HTR-8/SVneo (cell line): ENCODE measurements around the gene ITIH5.
"Not testable (repeated sequence)": the region's sequence is repeated elsewhere in the genome, so short reads cannot be mapped to it uniquely, and the experiment has no call there.

Source experiments
- DNase-seq: peaks from one replicate; pipeline ENCODE4 v3.0.0; 2011; ENCODE audit warnings: low spot score, mixed read lengths; ENCODE audit not compliant: insufficient read length
- FAIRE-seq: peaks from 2 replicates; lab custom pipeline; 2011; peaks lifted over from hg19 to GRCh38; lab: Jason Lieb, UNC

The ITIH5 gene

GRCh38 chr10:7666253-7667023 lies at the start of gene ITIH5:
TSS of gene ITIH5 (minus strand) at chr10:7666966. CDS start at chr10:7666892, 74 bp downstream.
- FAIRE-seq (no peak), DNase-seq (no peak)

DNA sequence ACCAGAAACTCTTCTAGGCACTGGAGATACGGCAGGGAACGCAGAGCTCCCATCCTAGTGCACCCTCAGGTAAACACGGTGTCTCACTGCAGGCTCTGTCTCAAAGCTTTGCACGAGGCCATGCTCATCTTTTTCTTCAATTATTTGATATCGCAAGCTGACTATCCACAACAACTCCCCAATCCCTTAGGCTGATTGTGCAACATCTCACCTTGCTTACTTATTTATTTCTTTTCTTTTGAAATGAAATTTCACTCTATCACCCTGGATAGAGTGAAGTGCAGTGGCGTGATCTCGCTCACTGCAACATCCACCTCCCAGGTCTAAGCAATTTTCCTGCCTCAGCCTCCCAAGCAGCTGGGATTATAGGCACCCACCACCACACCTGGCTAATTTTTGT lies 48.7 kb upstream of the ITIH5 start:
- DNase-seq (no peak), FAIRE-seq (no peak)

GRCh38 chr10:7711075-7711474 lies 44.3 kb upstream of the ITIH5 start:
- FAIRE-seq, DNase-seq: not testable (repeated sequence)

DNA sequence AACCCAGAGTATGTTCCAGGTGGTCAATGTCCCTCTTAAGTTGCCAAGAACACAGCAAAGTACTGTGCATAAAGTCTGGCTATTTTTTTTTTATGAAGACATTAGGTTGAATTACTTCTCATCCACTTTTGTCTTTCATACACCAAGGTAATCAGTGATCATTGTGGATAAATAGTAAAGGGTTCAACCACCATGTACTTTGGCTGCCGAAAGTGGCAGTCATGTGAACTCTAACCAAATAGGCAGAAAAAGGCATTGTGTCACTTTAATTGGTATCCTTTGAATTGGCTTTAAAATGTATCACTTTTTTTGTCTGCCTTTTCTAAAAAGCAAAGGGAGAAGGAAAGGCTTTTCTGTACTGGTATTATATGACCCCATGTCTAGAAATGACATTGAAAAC lies 43.7 kb upstream of the ITIH5 start:
- DNase-seq = no peak
- no peak for FAIRE-seq

GRCh38 chr10:7708832-7709231 lies 42.1 kb upstream of the ITIH5 start:
- FAIRE-seq (no peak), DNase-seq (no peak)

DNA sequence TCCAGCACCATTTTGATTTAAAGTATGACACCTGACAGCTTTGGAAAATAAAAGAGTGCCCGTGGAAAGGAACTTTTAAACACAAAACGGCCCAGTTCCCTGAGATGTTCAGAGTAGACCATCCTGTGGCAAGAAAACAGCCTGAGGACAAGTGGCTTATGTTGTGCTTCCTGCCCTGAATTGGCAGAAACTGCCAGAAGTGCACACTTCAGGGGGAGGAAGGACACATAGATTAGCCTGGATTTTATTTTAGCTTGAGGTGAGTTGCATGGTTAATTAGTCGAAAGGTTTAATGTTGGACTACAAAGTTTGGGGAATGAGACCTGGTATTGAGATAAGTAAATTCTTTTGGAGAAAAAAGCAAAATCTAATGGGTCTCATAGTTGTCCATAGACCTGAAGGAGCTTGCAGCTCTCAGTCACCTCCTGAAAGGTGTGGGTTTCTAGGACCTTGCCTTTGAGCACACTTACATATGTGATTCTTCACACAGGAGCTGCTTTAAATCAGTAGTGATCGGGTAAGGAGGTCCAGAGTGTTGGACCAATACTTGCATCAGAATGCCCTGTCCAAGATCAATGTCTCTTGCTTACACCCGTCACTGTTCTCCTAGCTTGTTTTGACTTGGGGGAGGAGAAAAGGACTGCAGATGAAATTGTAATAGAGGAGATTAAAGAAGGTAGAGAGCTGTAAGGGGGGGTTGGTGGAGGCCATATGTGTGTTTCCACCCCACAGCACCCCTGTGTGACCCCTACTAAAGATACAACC lies 41.3 kb upstream of the ITIH5 start:
- FAIRE-seq = no peak
- no peak for DNase-seq

DNA sequence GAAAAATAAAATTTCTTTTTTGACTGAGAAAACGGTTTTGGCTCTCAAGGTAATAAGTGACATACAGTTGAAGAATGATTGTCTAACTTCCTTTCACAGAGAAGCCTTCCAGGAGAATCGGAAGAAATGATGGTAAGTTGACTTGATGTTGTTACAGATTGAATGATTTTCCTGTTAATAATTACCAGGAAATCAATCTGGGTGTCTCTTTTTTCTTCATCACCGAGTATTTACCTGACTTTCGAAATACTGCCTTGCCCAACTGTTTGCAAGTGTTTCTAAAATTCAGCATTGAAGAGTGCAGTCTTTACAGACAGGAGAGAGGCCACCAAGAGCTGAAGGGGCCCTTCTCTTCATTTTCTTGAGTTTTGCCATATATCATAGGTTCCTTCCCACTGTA lies 40.3 kb upstream of the ITIH5 start:
- DNase-seq (no peak), FAIRE-seq (no peak)

- no peak for FAIRE-seq
- no peak for DNase-seq
Measured at GRCh38 chr10:7706534-7707073, 39.8 kb upstream of the ITIH5 start.

DNA sequence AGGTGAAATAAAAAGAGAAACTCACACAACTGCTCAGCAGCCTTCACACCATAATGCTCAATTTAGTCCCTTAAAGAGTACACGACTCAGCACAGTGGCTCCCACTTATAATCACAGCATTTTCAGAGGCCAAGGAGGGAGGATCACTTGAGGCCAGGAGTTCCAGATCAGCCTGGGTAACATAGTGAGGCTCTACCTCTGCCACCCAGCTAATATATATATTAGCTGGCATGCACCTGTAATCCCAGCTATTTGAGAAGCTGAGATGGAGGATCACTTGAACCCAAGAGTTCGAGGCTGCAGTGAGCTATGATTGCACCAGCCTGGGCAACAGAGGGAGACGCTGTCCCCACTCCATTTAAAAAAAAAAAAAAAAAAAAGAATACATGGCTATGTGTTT lies 38.6 kb upstream of the ITIH5 start:
- FAIRE-seq (no peak), DNase-seq (no peak)

- FAIRE-seq = no peak
- no peak for DNase-seq
Measured at GRCh38 chr10:7704071-7705016, 37.6 kb upstream of the ITIH5 start.

DNA sequence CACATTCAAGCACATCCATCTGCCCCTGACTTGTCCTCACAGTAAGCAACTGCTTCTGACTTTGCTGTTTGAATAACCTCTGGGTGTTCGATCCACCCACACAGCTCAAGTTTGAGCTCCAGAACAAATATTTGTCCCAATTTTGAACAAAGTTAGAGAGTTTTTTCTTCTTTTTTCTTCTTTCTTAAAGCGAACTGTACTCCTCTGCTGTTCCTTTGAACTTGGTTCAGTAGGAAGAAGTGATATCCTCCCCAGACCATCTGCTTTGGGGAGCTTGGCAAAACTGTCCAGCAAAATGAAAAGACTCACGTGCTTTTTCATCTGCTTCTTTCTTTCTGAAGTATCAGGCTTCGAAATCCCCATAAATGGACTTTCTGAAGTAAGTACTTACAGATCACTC lies 36.4 kb upstream of the ITIH5 start, which contains the start of gene ITIH2:
Gene ITIH2 (plus strand): TSS at position 177 of the 400 bp plus-strand sequence. CDS start 119 bp downstream, at position 296.
- FAIRE-seq (no peak), DNase-seq (no peak)

DNA sequence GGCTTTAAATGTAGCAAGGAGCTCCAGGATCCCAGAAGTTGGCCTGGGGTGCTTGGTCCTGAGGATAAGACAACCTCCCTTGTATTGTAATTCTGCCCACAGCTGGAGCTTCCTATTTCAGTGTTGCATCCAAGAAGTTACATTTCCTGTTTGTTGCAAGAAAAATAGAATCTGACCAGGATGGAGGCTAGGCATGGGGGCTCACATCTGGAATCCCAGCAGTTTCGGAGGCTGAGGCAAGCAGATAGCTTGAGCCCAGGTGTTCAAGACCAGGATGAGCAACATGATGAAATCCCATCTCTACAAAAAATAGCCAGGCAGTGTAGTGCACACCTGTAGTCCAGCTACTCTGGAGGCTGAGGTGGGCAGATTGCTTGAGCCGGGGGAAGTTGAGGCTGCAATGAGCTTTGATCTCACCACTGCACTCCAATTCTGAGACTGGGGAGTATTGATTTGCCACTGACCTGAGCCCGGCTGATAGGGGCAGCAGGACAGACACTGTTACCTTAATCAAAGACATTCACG lies 35.6 kb upstream of the ITIH5 start:
- DNase-seq = no peak
- no peak for FAIRE-seq

- FAIRE-seq = no peak
Measured at GRCh38 chr10:7701158-7701742, 34.5 kb upstream of the ITIH5 start.

GRCh38 chr10:7700577-7701125 lies 33.9 kb upstream of the ITIH5 start:
- FAIRE-seq (no peak), DNase-seq (no peak)

More at GRCh38 chr10:7701158-7701742, 34.5 kb upstream of the ITIH5 start:
- no peak for DNase-seq

- FAIRE-seq = no peak
- no peak for DNase-seq
Measured at GRCh38 chr10:7697426-7697825, 30.7 kb upstream of the ITIH5 start.

GRCh38 chr10:7696545-7696944 lies 29.8 kb upstream of the ITIH5 start:
- DNase-seq (no peak), FAIRE-seq (no peak)

DNA sequence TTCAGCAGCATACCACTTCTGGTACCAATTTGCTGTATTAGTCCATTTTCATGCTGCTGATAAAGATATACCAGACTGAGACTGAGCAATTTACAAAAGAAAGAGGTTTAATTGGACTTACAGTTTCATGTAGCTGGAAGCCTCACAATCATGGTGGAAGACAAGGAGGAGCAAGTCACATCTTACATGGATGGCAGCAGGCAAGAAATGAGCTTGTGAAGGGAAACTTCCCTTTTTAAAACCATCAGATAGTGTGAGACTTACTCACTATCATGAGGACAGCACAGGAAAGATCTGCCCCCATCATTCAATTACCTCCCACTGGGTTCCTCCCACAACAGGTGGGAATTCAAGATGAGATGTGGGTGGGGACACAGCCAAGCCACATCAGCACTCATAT lies 26.4 kb upstream of the ITIH5 start:
- FAIRE-seq, DNase-seq: not testable (repeated sequence)

DNA sequence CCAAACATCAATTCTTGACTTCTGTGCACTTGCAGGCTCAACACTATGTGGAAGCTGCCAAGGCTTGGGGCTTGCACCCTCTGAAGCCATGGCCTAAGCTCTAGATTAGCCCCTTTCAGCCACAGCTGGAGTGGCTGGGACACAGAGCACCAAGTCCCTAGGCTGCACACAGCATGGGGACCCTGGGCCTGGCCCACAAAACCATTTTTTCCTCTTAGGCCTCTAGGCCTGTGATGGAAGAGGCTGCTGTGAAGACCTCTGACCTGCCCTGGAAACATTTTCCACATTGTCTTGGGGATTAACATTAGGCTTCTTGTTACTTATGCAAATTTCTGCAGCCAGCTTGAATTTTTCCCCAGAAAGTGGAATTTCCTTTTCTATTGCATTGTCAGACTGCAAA lies 25.6 kb upstream of the ITIH5 start:
- not testable (repeated sequence) for FAIRE-seq, DNase-seq
